Brain microvascular endothelial cell (primary cell): ENCODE results near the gene FNDC3A.

Source experiments
- DNase-seq: peaks from one replicate; pipeline ENCODE4 v3.0.0-alpha.2; 2020
- H3K27ac ChIP-seq: fragments of 250-450 bp; sonication (Bioruptor Pico); 2 replicates; pipeline ENCODE4 v1.5.1; 2020; ENCODE audit warnings: mild to moderate bottlenecking, moderate library complexity
- H3K27me3 ChIP-seq: fragments of 250-450 bp; sonication (Bioruptor Pico); replicated peaks from 2 replicates; pipeline ENCODE4 v1.5.1; 2020; ENCODE audit warnings: mild to moderate bottlenecking
- H3K36me3 ChIP-seq: fragments of 250-450 bp; sonication (Bioruptor Pico); replicated peaks from 2 replicates; pipeline ENCODE4 v1.5.1; 2020; ENCODE audit warnings: mild to moderate bottlenecking
- H3K4me3 ChIP-seq: 2 replicates; pipeline ENCODE4 v1.5.1; 2011; ENCODE audit warnings: low read depth, mild to moderate bottlenecking, control low read depth, low read length, moderate library complexity
- CTCF ChIP-seq: IDR thresholded peaks from 2 replicates; pipeline ENCODE4 v1.5.1; 2011; ENCODE audit warnings: low read depth, mild to moderate bottlenecking, moderate library complexity, low read length, control low read depth, inconsistent platforms; ENCODE audit errors: missing control alignments
- in situ Hi-C: cut with HindIII; loops from 2 replicates; pipeline ENCODE4 v1.10.0; 2017; ENCODE audit warnings: low sequenced_read_pairs, low pct_ligation_motif_present

FNDC3A gene

GRCh38 chr13:48969685-48970084 is 6.0 kb upstream of the FNDC3A start:
- H3K4me3 ChIP-seq, result no peak overlapping the region
- H3K36me3 ChIP-seq, result no peaks in the 10 kb centered on the region
- no peak for DNase-seq
- no peaks in the 10 kb centered on the region for H3K27me3 ChIP-seq
- in situ Hi-C loops, result no loop called here
- no peak for TF ChIP-seq CTCF
- H3K27ac ChIP-seq, result no peak overlapping the region

GRCh38 chr13:48973845-48974431 is 1.8 kb upstream of the FNDC3A start:
- no peaks in the 10 kb centered on the region for H3K27me3 ChIP-seq
- H3K36me3 ChIP-seq, result no peaks in the 10 kb centered on the region
- H3K27ac ChIP-seq, result no peak overlapping the region
- H3K4me3 ChIP-seq, result no peak overlapping the region
- in situ Hi-C loops, result no loop called here
- no peak for TF ChIP-seq CTCF
- no peak for DNase-seq

- Histone ChIP-seq H3K27me3 (no peaks in the 10 kb centered on the region), H3K36me3 (no peaks in the 10 kb centered on the region), H3K4me3 (peak overlapping the region; percentile 83), H3K27ac (peak overlapping the region; percentile 86)
- in situ Hi-C loops, result no loop called here
- TF ChIP-seq CTCF, result peak; percentile 26
- peak; percentile 48 for DNase-seq
These were observed 434 bp upstream of the FNDC3A start for GRCh38 chr13:48975101-48975855.

- Histone ChIP-seq H3K4me3 (peak overlapping the region; percentile 83), H3K27ac (peak overlapping the region; percentile 86), H3K27me3 (no peaks in the 10 kb centered on the region), H3K36me3 (no peaks in the 10 kb centered on the region)
- no peak for TF ChIP-seq CTCF
- in situ Hi-C loops, result no loop called here
- no peak for DNase-seq
These were observed 1.0 kb downstream of the FNDC3A start for GRCh38 chr13:48976576-48977285.

GRCh38 chr13:48977286-48977625 is 1.5 kb downstream of the FNDC3A start:
- no peak for TF ChIP-seq CTCF
- Histone ChIP-seq H3K27ac (peak overlapping the region; percentile 86), H3K4me3 (peak overlapping the region; percentile 83), H3K27me3 (no peaks in the 10 kb centered on the region), H3K36me3 (no peaks in the 10 kb centered on the region)
- no peak for DNase-seq
- in situ Hi-C loops, result no loop called here
